ENCODE measurements around the gene HTRA2. TPM values are rescaled to one million over a fixed set of nuclear protein-coding genes. Genes with fewer than 3 reads are reported as not detected.

Gene HTRA2
- total RNA-seq, 2 experiments from 2014 or later: 52.2 to 87.2 TPM

- Mint-ChIP-seq H3K4me3 (no peak overlapping the region), H3K9me3 (ENCODE audit: low read depth) (no peaks in the 10 kb centered on the region), H3K36me3 (peaks cover 5% of the 10 kb centered on the region), H3K27ac (no peak overlapping the region), H3K4me1 (peaks cover 43% of the 10 kb centered on the region), H3K27me3 (no peaks in the 10 kb centered on the region)
- no peak for DNase-seq
- CTCF ChIA-PET: interaction anchor here (0.7 to 1.6 kb wide), 2 partner anchors 16 to 179 kb away, joined by 3 to 4 read pairs; no protein-coding TSS in a partner anchor
- no peak for ATAC-seq
Measured at GRCh38 chr2:74569686-74570085, 40.0 kb downstream of the HTRA2 start.

- peak; percentile 58 for ATAC-seq
- CTCF ChIA-PET: interaction anchor here (0.8 to 2.1 kb wide), 3 partner anchors 15 to 89 kb away, joined by 3 to 6 read pairs (median 4); partner anchors contain the start of gene CCDC142
- peaks cover 43% of the 10 kb centered on the region for H3K4me1 Mint-ChIP-seq
Measured at GRCh38 chr2:74571058-74571457, 41.3 kb downstream of the HTRA2 start.

GRCh38 chr2:74572178-74572925, 42.6 kb downstream of the HTRA2 start:
- CTCF ChIA-PET: interaction anchor here (0.8 to 4.3 kb wide), 3 partner anchors 12 to 90 kb away, joined by 3 to 22 read pairs (median 6); partner anchors contain the start of gene CCDC142
- Mint-ChIP-seq H3K4me1 (peaks cover 45% of the 10 kb centered on the region), H3K27me3 (no peaks in the 10 kb centered on the region), H3K4me3 (no peak overlapping the region), H3K9me3 (ENCODE audit: low read depth) (no peaks in the 10 kb centered on the region), H3K27ac (no peak overlapping the region), H3K36me3 (peaks cover 5% of the 10 kb centered on the region)
- DNase-seq: no peak
- no peak for ATAC-seq

More at GRCh38 chr2:74571058-74571457, 41.3 kb downstream of the HTRA2 start:
- DNase-seq: no peak
- peaks cover 5% of the 10 kb centered on the region for H3K36me3 Mint-ChIP-seq
- H3K4me3 Mint-ChIP-seq: no peak overlapping the region
- H3K9me3 Mint-ChIP-seq (ENCODE audit: low read depth): no peaks in the 10 kb centered on the region
- H3K27me3 Mint-ChIP-seq: no peaks in the 10 kb centered on the region
- no peak overlapping the region for H3K27ac Mint-ChIP-seq

GRCh38 chr2:74573747-74574562, 44.2 kb downstream of the HTRA2 start:
- CTCF ChIA-PET: interaction anchor here (1.0 to 5.1 kb wide), 8 partner anchors 10 to 396 kb away, joined by 3 to 39 read pairs (median 4); partner anchors contain the start of gene MOB1A
- peaks cover 42% of the 10 kb centered on the region for H3K4me1 Mint-ChIP-seq
- H3K27me3 Mint-ChIP-seq: no peaks in the 10 kb centered on the region
- H3K36me3 Mint-ChIP-seq: peaks cover 5% of the 10 kb centered on the region
- peak; percentile 78 for ATAC-seq
- H3K4me3 Mint-ChIP-seq: peak overlapping the region; percentile 52
- peak overlapping the region; percentile 70 for H3K27ac Mint-ChIP-seq
- DNase-seq: peak; percentile 61
- no peaks in the 10 kb centered on the region for H3K9me3 Mint-ChIP-seq (ENCODE audit: low read depth)

- no peak for DNase-seq
- no peak overlapping the region for H3K4me3 Mint-ChIP-seq
- CTCF ChIA-PET: interaction anchor here (0.9 to 5.1 kb wide), 6 partner anchors 9 to 92 kb away, joined by 3 to 39 read pairs (median 4); partner anchors contain the start of genes CCDC142 and TTC31
- peaks cover 44% of the 10 kb centered on the region for H3K4me1 Mint-ChIP-seq
- no peak overlapping the region for H3K27ac Mint-ChIP-seq
- ATAC-seq: no peak
- H3K27me3 Mint-ChIP-seq: no peaks in the 10 kb centered on the region
- H3K9me3 Mint-ChIP-seq (ENCODE audit: low read depth): no peaks in the 10 kb centered on the region
- H3K36me3 Mint-ChIP-seq: peaks cover 5% of the 10 kb centered on the region
Measured at GRCh38 chr2:74575320-74575719, 45.6 kb downstream of the HTRA2 start.

- CTCF ChIA-PET: interaction anchor here (0.8 to 5.1 kb wide), 6 partner anchors 8 to 26 kb away, joined by 3 to 39 read pairs (median 4); no protein-coding TSS in a partner anchor
- Mint-ChIP-seq H3K27ac (no peak overlapping the region), H3K27me3 (no peaks in the 10 kb centered on the region), H3K4me1 (peaks cover 44% of the 10 kb centered on the region), H3K36me3 (peaks cover 5% of the 10 kb centered on the region), H3K9me3 (ENCODE audit: low read depth) (no peaks in the 10 kb centered on the region), H3K4me3 (no peak overlapping the region)
- DNase-seq: no peak
- no peak for ATAC-seq
Measured at GRCh38 chr2:74576211-74576862, 46.6 kb downstream of the HTRA2 start.

GRCh38 chr2:74576863-74577229, 47.1 kb downstream of the HTRA2 start:
- ATAC-seq: no peak
- CTCF ChIA-PET: interaction anchor here (0.8 to 5.1 kb wide), 3 partner anchors 8 to 11 kb away, joined by 4 to 39 read pairs (median 5); no protein-coding TSS in a partner anchor
- H3K9me3 Mint-ChIP-seq (ENCODE audit: low read depth): no peaks in the 10 kb centered on the region
- DNase-seq: no peak
- no peaks in the 10 kb centered on the region for H3K27me3 Mint-ChIP-seq
- peaks cover 44% of the 10 kb centered on the region for H3K4me1 Mint-ChIP-seq
- no peak overlapping the region for H3K4me3 Mint-ChIP-seq
- H3K27ac Mint-ChIP-seq: peak overlapping the region; percentile 48
- H3K36me3 Mint-ChIP-seq: peaks cover 5% of the 10 kb centered on the region

- peak overlapping the region; percentile 51 for H3K27ac Mint-ChIP-seq
- DNase-seq (no peak), ATAC-seq (peak; percentile 69)
- no peaks in the 10 kb centered on the region for H3K9me3 Mint-ChIP-seq (ENCODE audit: low read depth)
- H3K4me1 Mint-ChIP-seq: peaks cover 42% of the 10 kb centered on the region
- H3K27me3 Mint-ChIP-seq: no peaks in the 10 kb centered on the region
- CTCF ChIA-PET: interaction anchor here (1.1 to 5.1 kb wide), 3 partner anchors 8 to 31 kb away, joined by 3 to 39 read pairs (median 4); no protein-coding TSS in a partner anchor
- no peak overlapping the region for H3K4me3 Mint-ChIP-seq
- peaks cover 5% of the 10 kb centered on the region for H3K36me3 Mint-ChIP-seq
Measured at GRCh38 chr2:74577448-74577847, 47.7 kb downstream of the HTRA2 start.

GRCh38 chr2:74578408-74578807, 48.7 kb downstream of the HTRA2 start:
- CTCF ChIA-PET: interaction anchor here (1.1 to 5.1 kb wide), 2 partner anchors 10 to 32 kb away, joined by 3 to 39 read pairs; no protein-coding TSS in a partner anchor
- ATAC-seq: no peak
- Mint-ChIP-seq H3K9me3 (ENCODE audit: low read depth) (no peaks in the 10 kb centered on the region), H3K36me3 (peaks cover 5% of the 10 kb centered on the region), H3K4me1 (peaks cover 44% of the 10 kb centered on the region), H3K27me3 (no peaks in the 10 kb centered on the region), H3K27ac (peak overlapping the region; percentile 42), H3K4me3 (no peak overlapping the region)
- no peak for DNase-seq

GRCh38 chr2:74581463-74581862, 51.7 kb downstream of the HTRA2 start:
- ATAC-seq: no peak
- H3K9me3 Mint-ChIP-seq (ENCODE audit: low read depth): no peaks in the 10 kb centered on the region
- no peaks in the 10 kb centered on the region for H3K27me3 Mint-ChIP-seq
- no peaks in the 10 kb centered on the region for H3K36me3 Mint-ChIP-seq
- H3K4me1 Mint-ChIP-seq: peaks cover 54% of the 10 kb centered on the region
- CTCF ChIA-PET: interaction anchor here (10.2 to 10.6 kb wide), 2 partner anchors 32 to 50 kb away, joined by 98 to 124 read pairs; partner anchors contain the start of genes AUP1, DOK1, HTRA2 and LOXL3
- no peak overlapping the region for H3K4me3 Mint-ChIP-seq
- no peak for DNase-seq
- no peak overlapping the region for H3K27ac Mint-ChIP-seq

GRCh38 chr2:74582184-74582583, 52.5 kb downstream of the HTRA2 start:
- Mint-ChIP-seq H3K9me3 (ENCODE audit: low read depth) (no peaks in the 10 kb centered on the region), H3K27me3 (no peaks in the 10 kb centered on the region), H3K36me3 (no peaks in the 10 kb centered on the region), H3K27ac (no peak overlapping the region), H3K4me1 (peaks cover 47% of the 10 kb centered on the region), H3K4me3 (no peak overlapping the region)
- ATAC-seq: no peak
- CTCF ChIA-PET: interaction anchor here (1.5 to 10.6 kb wide), 5 partner anchors 16 to 99 kb away, joined by 5 to 124 read pairs (median 79); partner anchors contain the start of genes AUP1, CCDC142, DOK1 and HTRA2
- DNase-seq: no peak
